ENCODE results near the gene MRGPRX1. TPM values are rescaled to one million over a fixed set of nuclear protein-coding genes. Genes with fewer than 3 reads are reported as not detected.

Gene MRGPRX1
- total and polyA plus RNA-seq, 9 of the 15 experiments (the other 6 are each of a cell fraction or from before 2014, with no cell fraction given) = not detected

DNA sequence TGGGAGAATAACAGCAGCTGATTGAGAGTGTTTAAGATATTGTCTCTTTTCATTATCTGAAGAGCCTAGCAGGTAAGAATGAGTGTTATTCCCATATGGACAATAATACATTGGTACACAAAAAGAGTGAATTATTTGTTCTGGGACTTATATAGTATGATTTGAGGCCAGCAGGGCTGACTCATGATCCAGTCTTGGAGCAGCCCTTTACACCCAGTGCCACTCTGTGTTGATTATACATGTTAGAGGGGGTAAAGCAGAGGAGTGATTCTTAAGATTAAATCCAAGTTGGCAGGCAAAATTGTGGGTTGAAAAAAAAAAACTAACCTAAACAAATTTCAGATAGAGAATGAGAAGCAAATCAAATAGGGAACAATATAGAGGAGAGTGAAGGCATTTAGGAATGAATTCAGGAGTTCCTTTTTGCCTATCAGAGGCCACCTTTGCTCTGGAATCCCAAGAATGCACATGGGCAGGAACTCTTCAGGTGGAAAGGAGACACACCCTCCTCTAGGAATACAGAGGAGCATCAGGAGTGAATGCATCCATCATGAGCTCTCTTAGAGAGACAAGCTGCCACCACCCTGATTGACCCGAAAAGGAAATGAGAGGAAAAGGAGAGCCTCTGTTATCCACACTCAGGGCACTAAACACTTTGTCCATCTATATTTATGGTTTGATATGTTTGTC is 19.2 kb upstream of the MRGPRX1 start:
- in situ Hi-C loops (cut with MboI) = no loop called here
- DNase-seq (ENCODE audit: extremely low read depth in 1 of 4, low spot score in 3 of 4) = no peak
- BruUV-seq (replicated peaks) = no TSS peak
- Histone ChIP-seq H3K27ac (ENCODE audit: extremely low read depth, low read depth, low read length) (no peak overlapping the region), H3K79me2 (ENCODE audit: control insufficient read depth, insufficient read depth, low read length) (no peaks in the 10 kb centered on the region), H3K4me1 (replicated peaks in 1 of 2; ENCODE audit: control insufficient read depth in 2 of 2, insufficient read depth in 2 of 2, low read length in 2 of 2) (no peaks in the 10 kb centered on the region), H3K27me3 (ENCODE audit: control insufficient read depth in 2 of 2, insufficient read depth in 2 of 2, low read length in 2 of 2) (peaks cover 0 to 13% of the 10 kb centered on the region in 2 experiments; a peak in 3 of 5 replicates), H3K9me3 (replicated peaks; ENCODE audit: control insufficient read depth, insufficient read depth, low read depth, low read length) (no peaks in the 10 kb centered on the region), H3K36me3 (ENCODE audit: control insufficient read depth, insufficient read depth, low read length) (no peaks in the 10 kb centered on the region), H2AFZ (ENCODE audit: low read depth, low read length) (no peak overlapping the region), H3K9ac (ENCODE audit: insufficient read depth in 1 of 2, low read depth in 2 of 2, low read length in 2 of 2) (no peak overlapping the region), H3K4me2 (ENCODE audit: insufficient read depth, low read length) (no peak overlapping the region), H3K9me1 (ENCODE audit: control insufficient read depth, insufficient read depth, low read length) (no peaks in the 10 kb centered on the region), H3K4me3 (no peak overlapping the region), H4K20me1 (replicated peaks; ENCODE audit: control insufficient read depth, insufficient read depth, low read length) (no peaks in the 10 kb centered on the region)
- no peak for FAIRE-seq
- ChIA-PET POLR2A (no interaction called here), CTCF (ENCODE audit: low intra/inter-chr PET ratio) (no interaction called here)
- no peak for ATAC-seq
- intact Hi-C loops (cut with micrococcal nuclease) = no loop called here
- 0% methylated on average over 1 of the region's 1 CpG for WGBS (ENCODE audit: insufficient coverage, low coverage, missing lambda C conversion rate)
- no peak for TF ChIP-seq ZBTB12 (CRISPR knock-in tag; IDR thresholded peaks at IDR 0.05)
- TF ChIP-seq POLR2AphosphoS5 (IDR thresholded peaks at IDR 0.05; ENCODE audit: control insufficient read depth, insufficient read depth, low read depth, low read length) = no peak
- TF ChIP-seq ZNF740 (CRISPR knock-in tag; IDR thresholded peaks at IDR 0.05) = no peak
- no peak for TF ChIP-seq ZNF740 (tag; IDR thresholded peaks at IDR 0.05)
- no peak for TF ChIP-seq MTA2 (IDR thresholded peaks at IDR 0.05; ENCODE audit: low read depth)
- TF ChIP-seq, protein P1, sequence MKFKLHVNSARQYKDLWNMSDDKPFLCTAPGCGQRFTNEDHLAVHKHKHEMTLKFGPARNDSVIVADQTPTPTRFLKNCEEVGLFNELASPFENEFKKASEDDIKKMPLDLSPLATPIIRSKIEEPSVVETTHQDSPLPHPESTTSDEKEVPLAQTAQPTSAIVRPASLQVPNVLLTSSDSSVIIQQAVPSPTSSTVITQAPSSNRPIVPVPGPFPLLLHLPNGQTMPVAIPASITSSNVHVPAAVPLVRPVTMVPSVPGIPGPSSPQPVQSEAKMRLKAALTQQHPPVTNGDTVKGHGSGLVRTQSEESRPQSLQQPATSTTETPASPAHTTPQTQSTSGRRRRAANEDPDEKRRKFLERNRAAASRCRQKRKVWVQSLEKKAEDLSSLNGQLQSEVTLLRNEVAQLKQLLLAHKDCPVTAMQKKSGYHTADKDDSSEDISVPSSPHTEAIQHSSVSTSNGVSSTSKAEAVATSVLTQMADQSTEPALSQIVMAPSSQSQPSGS (CRISPR knock-in tag; IDR thresholded peaks at IDR 0.05) = no peak
- no peak for TF ChIP-seq DMBX1 (CRISPR knock-in tag; IDR thresholded peaks at IDR 0.05; ENCODE audit: borderline replicate concordance)
- TF ChIP-seq NFIX (CRISPR knock-in tag; IDR thresholded peaks at IDR 0.05; ENCODE audit: low read depth) = no peak
- no peak for TF ChIP-seq E2F4 (CRISPR knock-in tag; IDR thresholded peaks at IDR 0.05; ENCODE audit: low read depth)
- TF ChIP-seq, protein P2, sequence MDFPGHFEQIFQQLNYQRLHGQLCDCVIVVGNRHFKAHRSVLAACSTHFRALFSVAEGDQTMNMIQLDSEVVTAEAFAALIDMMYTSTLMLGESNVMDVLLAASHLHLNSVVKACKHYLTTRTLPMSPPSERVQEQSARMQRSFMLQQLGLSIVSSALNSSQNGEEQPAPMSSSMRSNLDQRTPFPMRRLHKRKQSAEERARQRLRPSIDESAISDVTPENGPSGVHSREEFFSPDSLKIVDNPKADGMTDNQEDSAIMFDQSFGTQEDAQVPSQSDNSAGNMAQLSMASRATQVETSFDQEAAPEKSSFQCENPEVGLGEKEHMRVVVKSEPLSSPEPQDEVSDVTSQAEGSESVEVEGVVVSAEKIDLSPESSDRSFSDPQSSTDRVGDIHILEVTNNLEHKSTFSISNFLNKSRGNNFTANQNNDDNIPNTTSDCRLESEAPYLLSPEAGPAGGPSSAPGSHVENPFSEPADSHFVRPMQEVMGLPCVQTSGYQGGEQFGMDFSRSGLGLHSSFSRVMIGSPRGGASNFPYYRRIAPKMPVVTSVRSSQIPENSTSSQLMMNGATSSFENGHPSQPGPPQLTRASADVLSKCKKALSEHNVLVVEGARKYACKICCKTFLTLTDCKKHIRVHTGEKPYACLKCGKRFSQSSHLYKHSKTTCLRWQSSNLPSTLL (IDR thresholded peaks at IDR 0.05) = no peak
- no peak for TF ChIP-seq HNRNPUL1 (IDR thresholded peaks at IDR 0.05; ENCODE audit: low read length)
- TF ChIP-seq U2AF2 (optimal IDR thresholded peaks at IDR 0.05; ENCODE audit: low read depth, low read length) = no peak
- TF ChIP-seq KLF1 (tag; IDR thresholded peaks at IDR 0.05) = no peak
- TF ChIP-seq ZNF175 (CRISPR knock-in tag; IDR thresholded peaks at IDR 0.05; ENCODE audit: low read depth) = no peak
- TF ChIP-seq SPI1 (IDR thresholded peaks at IDR 0.05; ENCODE audit: borderline replicate concordance, low read depth, low read length) = no peak
- no peak for TF ChIP-seq BHLHE40 (IDR thresholded peaks at IDR 0.05; ENCODE audit: low read length)
